ENCODE data around the gene PRPH.
A peak's percentile ranks its signal among the peaks of the same experiment; 100 is the strongest.
"Not testable (repeated sequence)": the region's sequence is repeated elsewhere in the genome, so short reads cannot be mapped to it uniquely, and the experiment has no call there.

The PRPH gene

GRCh38 chr12:49301760-49302159 is 6.8 kb downstream of the PRPH start:
- no peak for DNase-seq

- no peak for DNase-seq
These were observed 9.2 kb downstream of the PRPH start for GRCh38 chr12:49304161-49304560.

DNA sequence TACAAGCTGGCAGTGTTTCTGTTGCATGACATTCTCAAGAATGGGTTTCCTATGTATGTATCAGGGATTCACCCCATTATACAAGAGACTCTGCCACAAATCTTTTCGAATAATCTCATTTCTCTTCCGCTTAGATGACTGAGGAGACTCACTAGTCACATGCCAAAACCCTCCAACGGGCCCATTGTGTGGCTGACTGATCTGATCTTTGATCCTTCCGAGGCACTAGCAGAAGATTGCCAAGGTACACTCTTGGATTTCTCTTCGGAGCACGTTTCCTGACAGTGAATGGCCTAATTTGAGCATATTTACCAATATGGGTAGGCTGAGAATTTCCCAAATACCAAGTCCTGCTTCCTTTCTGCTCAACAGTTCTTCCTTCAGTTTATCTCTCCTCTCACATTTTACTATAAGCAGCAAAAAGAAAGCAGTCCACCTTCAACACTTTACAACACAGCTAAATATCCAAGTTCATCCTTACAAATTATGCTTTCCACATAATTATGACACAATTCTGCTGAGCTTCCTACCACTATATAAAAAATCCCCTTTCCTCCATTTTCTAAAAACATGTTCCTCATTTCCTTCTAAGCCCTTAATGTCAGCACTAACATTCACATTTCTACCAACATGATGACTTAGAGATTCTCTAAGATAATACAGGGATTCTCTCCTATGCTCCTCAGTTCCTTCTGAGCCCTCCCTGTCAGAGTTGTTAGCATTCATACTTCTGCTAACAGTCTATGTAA is 11.0 kb downstream of the PRPH start:
- no peak for DNase-seq

- DNase-seq = no peak
These were observed 14.4 kb downstream of the PRPH start for GRCh38 chr12:49309386-49309785.

GRCh38 chr12:49310451-49311000 is 15.6 kb downstream of the PRPH start:
- not testable (repeated sequence) for DNase-seq

DNA sequence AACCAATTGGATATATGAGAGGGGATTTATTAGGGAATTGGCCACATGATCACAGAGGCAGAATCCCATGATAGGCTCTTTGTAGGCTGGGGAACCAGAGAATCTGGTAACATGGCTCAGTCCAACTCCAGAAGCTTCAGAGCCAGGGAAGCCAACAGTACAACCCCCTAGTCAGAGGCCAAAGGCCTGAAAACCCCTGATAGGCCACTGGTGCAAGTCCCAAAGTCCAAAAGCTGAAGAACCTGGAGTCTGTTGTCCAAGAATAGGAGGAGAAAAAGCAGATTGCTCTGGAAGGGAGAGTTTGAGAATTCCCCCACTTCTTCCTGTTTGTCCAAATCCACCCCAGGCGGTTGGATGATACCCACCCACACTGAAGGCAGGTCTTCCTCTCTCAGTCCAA is 19.9 kb downstream of the PRPH start:
- DNase-seq = no peak

- DNase-seq = not testable (repeated sequence)
These were observed 22.2 kb downstream of the PRPH start for GRCh38 chr12:49317118-49317517.

- not testable (repeated sequence) for DNase-seq
These were observed 25.6 kb downstream of the PRPH start for GRCh38 chr12:49320411-49321103.

DNA sequence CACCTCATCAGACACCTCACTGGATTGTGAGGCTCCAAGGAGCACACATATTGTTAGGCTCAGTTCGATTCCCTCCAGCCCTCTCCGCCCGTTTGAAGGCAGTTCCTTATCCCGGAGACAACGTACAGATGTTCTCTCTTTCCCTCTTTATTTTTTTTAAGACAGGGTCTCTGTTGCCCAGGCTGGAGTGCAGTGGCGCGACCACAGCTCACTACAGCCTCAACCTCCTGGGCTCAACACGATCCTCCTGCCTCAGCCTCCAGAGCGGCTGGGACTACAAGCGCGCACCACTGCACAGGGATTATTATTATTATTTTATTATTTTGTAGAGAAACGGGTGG is 27.4 kb downstream of the PRPH start:
- no peak for DNase-seq

- peak; percentile 99 for DNase-seq
These were observed 28.0 kb downstream of the PRPH start, which contains the start of gene TROAP for GRCh38 chr12:49322708-49323523. TSS of gene TROAP (plus strand) at chr12:49323255. CDS start at chr12:49323609, 354 bp downstream.

GRCh38 chr12:49323524-49324097 is 28.7 kb downstream of the PRPH start:
- no peak for DNase-seq

- DNase-seq = no peak
These were observed 30.7 kb downstream of the PRPH start for GRCh38 chr12:49325606-49326005.

GRCh38 chr12:49327368-49327767 is 32.4 kb downstream of the PRPH start:
- no peak for DNase-seq

GRCh38 chr12:49327887-49328286 is 32.9 kb downstream of the PRPH start:
- DNase-seq = no peak

- no peak for DNase-seq
These were observed 33.9 kb downstream of the PRPH start for GRCh38 chr12:49328816-49329215.

DNA sequence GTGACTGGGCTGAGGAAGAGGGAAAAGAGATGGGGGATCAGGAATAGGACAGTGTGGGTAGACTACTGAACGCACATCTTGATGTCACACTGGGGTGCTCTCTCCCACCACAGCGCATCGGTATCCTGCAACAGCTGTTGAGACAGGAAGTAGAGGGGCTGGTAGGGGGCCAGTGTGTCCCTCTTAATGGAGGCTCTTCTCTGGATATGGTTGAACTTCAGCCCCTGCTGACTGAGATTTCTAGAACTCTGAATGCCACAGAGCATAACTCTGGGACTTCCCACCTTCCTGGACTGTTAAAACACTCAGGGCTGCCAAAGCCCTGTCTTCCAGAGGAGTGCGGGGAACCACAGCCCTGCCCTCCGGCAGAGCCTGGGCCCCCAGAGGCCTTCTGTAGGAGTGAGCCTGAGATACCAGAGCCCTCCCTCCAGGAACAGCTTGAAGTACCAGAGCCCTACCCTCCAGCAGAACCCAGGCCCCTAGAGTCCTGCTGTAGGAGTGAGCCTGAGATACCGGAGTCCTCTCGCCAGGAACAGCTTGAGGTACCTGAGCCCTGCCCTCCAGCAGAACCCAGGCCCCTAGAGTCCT is 35.2 kb downstream of the PRPH start:
- no peak for DNase-seq

DNA sequence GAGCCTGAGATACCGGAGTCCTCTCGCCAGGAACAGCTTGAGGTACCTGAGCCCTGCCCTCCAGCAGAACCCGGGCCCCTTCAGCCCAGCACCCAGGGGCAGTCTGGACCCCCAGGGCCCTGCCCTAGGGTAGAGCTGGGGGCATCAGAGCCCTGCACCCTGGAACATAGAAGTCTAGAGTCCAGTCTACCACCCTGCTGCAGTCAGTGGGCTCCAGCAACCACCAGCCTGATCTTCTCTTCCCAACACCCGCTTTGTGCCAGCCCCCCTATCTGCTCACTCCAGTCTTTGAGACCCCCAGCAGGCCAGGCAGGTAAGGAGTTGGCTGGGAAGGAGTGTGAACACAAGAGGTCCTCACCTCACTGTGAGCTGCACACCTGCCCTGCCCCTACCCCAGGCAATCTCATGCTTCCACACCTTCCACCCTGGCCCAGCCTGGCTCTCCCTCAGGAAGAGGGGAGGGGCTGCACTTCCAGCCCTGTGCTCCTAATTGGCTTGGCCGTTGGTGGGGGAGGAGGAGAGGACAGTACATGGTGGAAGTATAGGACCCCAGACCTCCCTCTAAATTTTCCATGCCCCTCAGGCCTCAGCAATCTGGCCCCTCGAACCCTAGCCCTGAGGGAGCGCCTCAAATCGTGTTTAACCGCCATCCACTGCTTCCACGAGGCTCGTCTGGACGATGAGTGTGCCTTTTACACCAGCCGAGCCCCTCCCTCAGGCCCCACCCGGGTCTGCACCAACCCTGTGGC is 35.9 kb downstream of the PRPH start:
- no peak for DNase-seq

DNA sequence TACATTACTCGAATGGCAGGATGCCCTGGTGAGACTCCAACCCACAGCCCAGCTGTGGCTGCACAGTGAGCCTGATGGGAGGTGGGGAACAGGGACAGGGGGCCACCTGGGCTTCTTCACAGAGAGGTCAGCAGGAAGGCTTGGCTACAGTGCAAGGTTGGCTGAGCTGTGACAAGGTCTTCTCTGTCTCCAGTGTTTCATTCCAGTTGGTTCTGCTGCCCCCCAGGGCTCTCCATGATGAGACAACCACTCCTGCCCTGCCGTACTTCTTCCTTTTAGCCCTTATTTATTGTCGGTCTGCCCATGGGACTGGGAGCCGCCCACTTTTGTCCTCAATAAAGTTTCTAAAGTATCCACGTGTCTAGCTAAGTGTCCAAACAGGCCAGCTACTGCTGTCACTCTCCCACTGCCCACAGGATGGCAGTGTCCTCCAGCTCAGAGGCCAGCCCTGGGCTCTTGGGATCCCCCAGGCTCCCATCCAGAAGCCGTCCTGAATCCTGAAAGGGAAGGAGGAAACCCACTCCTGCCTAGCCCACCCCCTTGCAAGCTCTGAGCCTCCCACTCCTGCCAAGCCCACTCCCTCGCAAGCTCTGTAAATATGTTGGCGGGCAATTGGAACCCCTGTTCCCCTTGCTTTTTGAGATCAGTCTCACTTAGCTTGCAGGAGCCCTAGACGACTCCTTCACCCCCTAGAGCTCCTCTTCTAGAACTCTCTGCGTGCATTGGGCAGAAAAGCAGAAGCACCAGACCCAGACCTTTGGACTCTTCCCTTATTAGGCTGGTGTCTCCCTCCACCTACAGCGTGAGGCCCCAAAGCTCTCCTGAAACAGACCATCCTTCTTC is 36.7 kb downstream of the PRPH start:
- no peak for DNase-seq

GRCh38 chr12:49332441-49332861 is 37.5 kb downstream of the PRPH start:
- no peak for DNase-seq

- DNase-seq = no peak
These were observed 38.0 kb downstream of the PRPH start for GRCh38 chr12:49332891-49333371.

GRCh38 chr12:49333778-49334177 is 38.8 kb downstream of the PRPH start:
- DNase-seq = not testable (repeated sequence)

All from CD4-positive, alpha-beta T cell treated with Interleukin-21 for 1 hour (primary cell).